Neutrophil (primary cell): ENCODE measurements around the gene KIF3B.

Experiments used
- H3K27ac ChIP-seq: fragments of 200-600 bp; sonication (generic); 2 replicates; pipeline ENCODE4 v1.5.1; 2016; ENCODE audit warnings: mild to moderate bottlenecking, moderate library complexity
- H3K27me3 ChIP-seq: fragments of 200-600 bp; sonication (generic); 2 replicates; pipeline ENCODE4 v1.6.0; 2016; ENCODE audit warnings: mild to moderate bottlenecking
- H3K36me3 ChIP-seq: fragments of 200-600 bp; sonication (generic); 2 replicates; pipeline ENCODE4 v1.5.1; 2017
- H3K4me1 ChIP-seq, 2 experiments: fragments of 200-600 bp in 1 of 2; sonication (generic) in 1 of 2; 1 replicate in 1 of 2; 2 replicates in 1 of 2; pipeline versions ENCODE4 v1.5.1 to v1.6.1; 2013 to 2016; ENCODE audit warnings: low read depth in 1 of 2, low read length in 1 of 2, mild to moderate bottlenecking in 1 of 2, moderate library complexity in 1 of 2; ENCODE audit not compliant: control insufficient read depth in 1 of 2, insufficient read depth in 1 of 2
- H3K4me3 ChIP-seq, 2 experiments: fragments of 200-600 bp in 1 of 2; sonication (generic) in 1 of 2; 1 replicate in 1 of 2; 2 replicates in 1 of 2; pipeline ENCODE4 v1.5.1; 2013 to 2016; ENCODE audit warnings: low read depth in 1 of 2, low read length in 1 of 2, mild to moderate bottlenecking in 1 of 2, moderate library complexity in 1 of 2
- H3K9me3 ChIP-seq: fragments of 200-600 bp; sonication (generic); 2 replicates; pipeline ENCODE4 v1.5.1; 2016
- TF ChIP-seq, protein P1 (sequence below): fragments of 200-600 bp; sonication (generic); IDR thresholded peaks from 2 replicates; pipeline ENCODE4 v1.5.1; 2016; ENCODE audit warnings: antibody characterized with exemption

KIF3B gene

GRCh38 chr20:32231847-32232246 is 45.6 kb upstream of the KIF3B start:
- H3K4me1 ChIP-seq = peaks cover 59 to 60% of the 10 kb centered on the region in 2 experiments
- H3K4me3 ChIP-seq = no peak overlapping the region
- TF ChIP-seq, protein P1, sequence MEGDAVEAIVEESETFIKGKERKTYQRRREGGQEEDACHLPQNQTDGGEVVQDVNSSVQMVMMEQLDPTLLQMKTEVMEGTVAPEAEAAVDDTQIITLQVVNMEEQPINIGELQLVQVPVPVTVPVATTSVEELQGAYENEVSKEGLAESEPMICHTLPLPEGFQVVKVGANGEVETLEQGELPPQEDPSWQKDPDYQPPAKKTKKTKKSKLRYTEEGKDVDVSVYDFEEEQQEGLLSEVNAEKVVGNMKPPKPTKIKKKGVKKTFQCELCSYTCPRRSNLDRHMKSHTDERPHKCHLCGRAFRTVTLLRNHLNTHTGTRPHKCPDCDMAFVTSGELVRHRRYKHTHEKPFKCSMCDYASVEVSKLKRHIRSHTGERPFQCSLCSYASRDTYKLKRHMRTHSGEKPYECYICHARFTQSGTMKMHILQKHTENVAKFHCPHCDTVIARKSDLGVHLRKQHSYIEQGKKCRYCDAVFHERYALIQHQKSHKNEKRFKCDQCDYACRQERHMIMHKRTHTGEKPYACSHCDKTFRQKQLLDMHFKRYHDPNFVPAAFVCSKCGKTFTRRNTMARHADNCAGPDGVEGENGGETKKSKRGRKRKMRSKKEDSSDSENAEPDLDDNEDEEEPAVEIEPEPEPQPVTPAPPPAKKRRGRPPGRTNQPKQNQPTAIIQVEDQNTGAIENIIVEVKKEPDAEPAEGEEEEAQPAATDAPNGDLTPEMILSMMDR = no peak
- no peaks in the 10 kb centered on the region for H3K9me3 ChIP-seq
- no peaks in the 10 kb centered on the region for H3K27me3 ChIP-seq
- peaks cover 8% of the 10 kb centered on the region for H3K36me3 ChIP-seq
- H3K27ac ChIP-seq = peak overlapping the region; percentile 69

DNA sequence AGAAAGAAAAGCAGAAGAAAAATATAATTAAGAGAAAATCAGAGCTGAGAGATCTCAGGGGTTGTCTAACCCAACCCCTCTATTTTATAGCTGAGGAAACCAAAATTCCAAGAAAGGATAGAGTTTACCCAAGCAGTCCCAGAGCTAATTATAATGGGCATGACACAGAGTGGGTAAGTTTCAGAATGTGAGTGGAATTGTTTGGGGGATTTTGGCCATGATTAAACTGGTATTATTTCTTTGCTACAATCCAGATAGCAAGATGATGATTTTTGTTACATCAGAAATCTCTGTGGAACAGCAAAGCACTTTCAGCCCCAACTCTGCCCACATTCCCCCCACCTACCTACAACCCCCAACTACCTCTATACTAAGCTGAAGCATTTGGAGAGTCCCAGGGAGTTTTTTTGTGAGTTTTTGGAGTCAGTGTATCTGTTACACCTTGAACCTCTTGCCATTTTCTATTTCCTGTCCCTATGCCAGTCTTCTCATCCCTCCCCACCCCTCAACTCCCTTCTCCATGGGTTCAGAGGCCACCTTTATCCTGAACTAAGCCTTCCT is 45.0 kb upstream of the KIF3B start:
- Histone ChIP-seq H3K27ac (peak overlapping the region; percentile 69), H3K4me1 (peaks cover 54% of the 10 kb centered on the region in 2 experiments), H3K4me3 (no peak overlapping the region), H3K27me3 (no peaks in the 10 kb centered on the region), H3K36me3 (peaks cover 11% of the 10 kb centered on the region), H3K9me3 (no peaks in the 10 kb centered on the region)
- TF ChIP-seq, protein P1 = no peak

DNA sequence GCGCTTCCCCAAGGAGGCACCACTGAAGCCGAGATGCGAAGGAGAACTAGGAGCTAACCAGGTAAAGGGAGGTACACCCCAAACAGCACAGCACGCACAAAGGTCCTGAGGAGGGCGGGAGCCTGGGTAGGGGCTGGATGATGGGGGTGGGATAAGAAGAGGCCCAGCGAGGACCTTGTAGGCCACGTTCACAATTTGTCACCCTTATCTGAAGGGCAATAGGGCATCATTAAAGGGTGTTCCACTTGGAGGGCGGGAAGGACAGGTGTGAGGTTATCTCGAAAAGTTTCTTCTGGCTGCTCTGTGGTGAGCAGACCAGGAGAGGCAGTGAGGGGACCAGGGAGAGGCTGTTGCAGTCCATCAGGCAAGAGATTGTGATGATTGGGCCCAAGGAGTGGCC is 44.2 kb upstream of the KIF3B start:
- Histone ChIP-seq H3K36me3 (peaks cover 11% of the 10 kb centered on the region), H3K27ac (peak overlapping the region; percentile 69)

GRCh38 chr20:32234135-32234808 is 43.2 kb upstream of the KIF3B start:
- Histone ChIP-seq H3K4me3 (peak overlapping the region; percentile 4 to 7), H3K36me3 (peaks cover 11% of the 10 kb centered on the region), H3K9me3 (no peaks in the 10 kb centered on the region), H3K27ac (peak overlapping the region; percentile 69), H3K27me3 (no peaks in the 10 kb centered on the region), H3K4me1 (peaks cover 42 to 43% of the 10 kb centered on the region in 2 experiments)
- TF ChIP-seq, protein P1 = no peak

More for the DNA sequence above, 44.2 kb upstream of the KIF3B start:
- H3K4me1 ChIP-seq = peaks cover 45% of the 10 kb centered on the region in 2 experiments
- H3K27me3 ChIP-seq = no peaks in the 10 kb centered on the region
- no peaks in the 10 kb centered on the region for H3K9me3 ChIP-seq
- no peak overlapping the region for H3K4me3 ChIP-seq
- TF ChIP-seq, protein P1 = no peak

DNA sequence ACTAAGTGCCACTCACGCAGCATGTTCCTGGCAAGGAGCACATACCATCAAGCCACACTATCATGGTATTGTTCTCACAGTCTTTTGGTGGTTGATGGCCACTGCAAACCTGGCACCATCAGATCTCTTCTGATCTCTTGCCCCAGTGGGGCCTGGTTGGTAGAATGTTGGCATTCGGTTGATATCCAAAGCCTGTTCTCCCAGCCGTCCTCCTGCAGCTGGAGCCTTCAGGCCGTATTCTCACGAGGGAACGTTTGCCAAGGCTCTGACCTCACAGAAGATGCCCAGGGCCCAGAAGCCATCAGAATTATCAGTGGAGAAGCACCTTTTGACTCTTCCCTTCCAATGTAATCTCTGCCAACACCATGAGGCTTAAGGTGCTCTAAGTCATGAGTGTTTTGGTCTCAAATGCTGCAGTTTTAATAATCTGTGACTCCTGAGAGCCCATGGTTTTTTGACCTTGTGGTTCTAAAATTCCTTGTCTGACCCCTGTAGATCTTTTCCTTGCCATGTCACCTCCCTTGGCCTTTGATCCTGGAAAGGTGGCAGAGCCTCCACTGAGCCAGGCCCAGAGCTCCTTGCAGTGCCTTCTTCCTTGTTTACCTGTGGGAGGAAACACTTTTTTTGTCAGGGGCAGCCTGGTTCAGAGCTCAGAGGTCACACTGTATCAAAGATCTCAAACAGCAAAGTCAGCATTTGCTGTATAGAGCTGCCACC is 42.0 kb upstream of the KIF3B start:
- TF ChIP-seq, protein P1 = no peak
- H3K27ac ChIP-seq = peak overlapping the region; percentile 69
- H3K4me1 ChIP-seq = peaks cover 42 to 43% of the 10 kb centered on the region in 2 experiments
- H3K27me3 ChIP-seq = no peaks in the 10 kb centered on the region
- peaks cover 11% of the 10 kb centered on the region for H3K36me3 ChIP-seq
- no peaks in the 10 kb centered on the region for H3K9me3 ChIP-seq
- no peak overlapping the region for H3K4me3 ChIP-seq
